HG03469 (cell line): ENCODE results near the gene KRTAP10-3.

Source experiments
- ATAC-seq: cut with Tn5 transposase; IDR thresholded peaks from one replicate; pipeline ENCODE4 v1.9.1; 2021; ENCODE audit warnings: mild to moderate bottlenecking, moderate library complexity, moderate number of reproducible peaks; ENCODE audit not compliant: unreplicated experiment

Gene KRTAP10-3

GRCh38 chr21:44530903-44531605, 27.5 kb downstream of the KRTAP10-3 start:
- no peak for ATAC-seq

- no peak for ATAC-seq
Measured at GRCh38 chr21:44530221-44530902, 28.2 kb downstream of the KRTAP10-3 start.

GRCh38 chr21:44529503-44530125, 29.0 kb downstream of the KRTAP10-3 start:
- no peak for ATAC-seq

- ATAC-seq: no peak
Measured at GRCh38 chr21:44529011-44529421, 29.6 kb downstream of the KRTAP10-3 start.

GRCh38 chr21:44528634-44528995, 30.0 kb downstream of the KRTAP10-3 start:
- no peak for ATAC-seq

GRCh38 chr21:44527983-44528633, 30.5 kb downstream of the KRTAP10-3 start:
- no peak for ATAC-seq

- no peak for ATAC-seq
Measured at GRCh38 chr21:44527156-44527982, 31.2 kb downstream of the KRTAP10-3 start.

GRCh38 chr21:44526096-44526997, 32.2 kb downstream of the KRTAP10-3 start:
- ATAC-seq: no peak

- no peak for ATAC-seq
Measured at GRCh38 chr21:44525391-44526095, 33.1 kb downstream of the KRTAP10-3 start.

- ATAC-seq: no peak
Measured at GRCh38 chr21:44524414-44525371, 33.9 kb downstream of the KRTAP10-3 start.

- ATAC-seq: no peak
Measured at GRCh38 chr21:44523567-44524413, 34.8 kb downstream of the KRTAP10-3 start.

GRCh38 chr21:44522753-44523204, 35.8 kb downstream of the KRTAP10-3 start:
- ATAC-seq: no peak

GRCh38 chr21:44521928-44522752, 36.5 kb downstream of the KRTAP10-3 start:
- ATAC-seq: no peak

GRCh38 chr21:44521301-44521927, 37.2 kb downstream of the KRTAP10-3 start:
- no peak for ATAC-seq
